ENCODE results near the gene LRRC8D.
A peak's percentile ranks its signal among the peaks of the same experiment; 100 is the strongest.

LRRC8D gene

DNA sequence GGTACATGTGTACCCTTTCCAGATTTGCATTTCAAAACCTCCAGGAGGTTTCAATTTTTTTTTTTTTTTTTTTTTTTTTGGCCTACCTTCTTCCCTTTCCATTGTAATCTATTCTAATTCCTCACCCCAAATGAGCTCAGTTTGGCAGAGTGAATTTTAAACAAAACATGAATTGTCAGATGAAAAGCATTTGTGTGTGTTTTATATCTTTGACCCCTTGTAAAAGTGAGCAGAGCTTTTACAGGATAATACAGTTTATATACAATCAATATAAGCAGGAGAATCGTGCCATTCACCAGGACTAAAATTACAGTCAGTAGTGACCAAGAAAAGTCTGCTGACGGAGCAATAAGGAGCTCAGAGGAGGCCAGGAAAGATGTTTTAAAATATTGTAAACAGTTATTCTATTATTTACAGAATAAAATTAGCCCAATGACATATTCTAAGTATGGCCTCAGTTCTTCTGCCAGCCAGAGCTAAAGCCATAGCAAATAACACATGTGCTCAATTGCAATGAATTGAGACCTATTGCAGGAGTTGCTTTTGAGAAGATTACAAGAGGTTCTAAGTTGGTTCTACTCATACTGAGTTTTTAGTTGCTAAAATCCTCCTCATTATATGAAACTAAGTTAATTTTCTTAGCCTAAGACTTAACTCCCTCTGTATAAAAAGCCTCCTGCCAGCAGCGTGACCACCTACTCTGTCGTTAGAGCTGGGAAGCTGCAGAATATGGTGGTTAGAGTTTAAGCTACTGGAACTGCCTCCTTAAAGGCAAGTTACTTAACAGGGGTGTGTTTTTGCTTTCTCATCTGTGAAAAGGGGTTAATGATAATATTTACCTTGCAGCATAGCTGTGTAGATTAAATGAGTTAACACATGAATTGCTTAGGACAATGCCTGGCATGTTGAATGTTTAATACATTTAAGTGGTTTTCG is 123.3 kb downstream of the LRRC8D start:
- DNase-seq, result no peak

DNA sequence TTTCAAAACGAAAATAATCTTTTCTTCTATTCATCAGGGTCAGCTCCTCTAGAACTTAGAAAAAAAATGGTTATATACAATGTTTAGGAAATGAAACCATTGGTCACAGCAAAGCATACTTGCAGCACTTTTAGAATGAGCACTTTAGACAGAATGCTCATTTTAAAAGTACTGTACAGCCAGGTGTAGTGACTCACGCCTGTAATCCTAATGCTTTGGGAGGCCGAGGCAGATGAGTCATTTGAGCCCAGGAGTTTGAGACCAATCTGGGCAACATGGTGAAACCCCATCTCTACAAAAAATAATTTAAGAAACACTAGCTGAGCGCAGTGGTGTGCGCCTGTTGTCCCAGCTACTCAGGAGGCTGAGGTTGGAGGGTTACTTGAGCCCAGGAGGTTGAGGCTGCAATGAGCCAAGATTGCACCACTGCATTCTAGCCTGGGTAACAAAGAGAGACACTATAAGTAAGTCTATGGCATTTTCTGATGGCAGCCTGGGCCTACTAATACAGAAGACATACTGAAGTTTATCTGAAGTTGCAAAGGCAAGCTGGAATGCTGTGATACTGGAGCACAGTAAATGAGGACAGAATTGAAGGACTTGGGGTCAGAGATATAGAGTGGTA is 125.1 kb downstream of the LRRC8D start:
- DNase-seq, result no peak

DNA sequence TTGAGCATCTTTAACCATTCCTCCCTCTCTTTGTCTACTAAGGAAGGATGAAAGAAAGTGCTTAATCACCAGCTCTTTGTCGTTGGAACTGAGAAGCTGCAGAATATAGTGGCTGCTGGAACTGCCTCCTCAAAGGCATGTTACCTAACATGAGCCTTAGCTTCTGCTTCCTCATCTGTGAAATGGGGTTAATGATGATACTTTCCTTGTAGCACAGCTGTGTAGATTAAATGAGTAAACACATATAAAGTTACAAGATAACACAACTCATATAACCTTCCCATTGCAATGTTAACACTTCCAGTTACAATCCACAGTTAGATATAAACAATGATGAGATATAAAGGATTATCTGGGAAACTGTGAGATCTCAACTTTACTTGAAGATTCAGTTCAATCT is 125.7 kb downstream of the LRRC8D start:
- no peak for DNase-seq

DNA sequence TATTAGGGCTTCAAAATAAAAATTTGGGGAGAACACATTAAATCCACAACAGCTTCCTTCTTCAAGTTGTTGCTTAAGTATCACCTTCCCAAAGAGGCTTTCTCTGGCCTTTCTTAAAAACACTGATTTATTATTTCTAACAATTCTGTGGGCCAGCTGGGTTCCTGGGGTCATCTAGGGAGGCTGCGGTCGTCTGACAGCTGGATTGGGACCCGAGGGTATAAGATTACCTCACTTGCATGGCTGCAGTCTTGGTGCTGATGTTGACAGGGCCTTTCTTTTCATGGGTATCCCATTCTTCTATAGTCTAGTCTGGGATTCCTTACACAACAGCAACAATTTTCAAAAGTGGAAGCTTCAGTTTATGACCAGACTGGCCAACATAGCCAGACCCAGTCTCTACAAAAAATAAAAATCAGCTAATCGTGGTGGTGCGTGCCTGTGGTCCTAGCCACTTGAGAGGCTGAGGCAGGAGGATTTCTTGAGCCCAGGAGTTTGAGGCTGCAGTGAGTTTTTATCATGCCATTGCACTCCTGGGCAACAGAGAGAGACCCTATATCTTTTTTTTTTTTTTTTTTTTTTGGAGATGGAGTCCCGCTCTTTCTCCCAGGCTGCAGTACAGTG is 128.0 kb downstream of the LRRC8D start:
- DNase-seq, result no peak

DNA sequence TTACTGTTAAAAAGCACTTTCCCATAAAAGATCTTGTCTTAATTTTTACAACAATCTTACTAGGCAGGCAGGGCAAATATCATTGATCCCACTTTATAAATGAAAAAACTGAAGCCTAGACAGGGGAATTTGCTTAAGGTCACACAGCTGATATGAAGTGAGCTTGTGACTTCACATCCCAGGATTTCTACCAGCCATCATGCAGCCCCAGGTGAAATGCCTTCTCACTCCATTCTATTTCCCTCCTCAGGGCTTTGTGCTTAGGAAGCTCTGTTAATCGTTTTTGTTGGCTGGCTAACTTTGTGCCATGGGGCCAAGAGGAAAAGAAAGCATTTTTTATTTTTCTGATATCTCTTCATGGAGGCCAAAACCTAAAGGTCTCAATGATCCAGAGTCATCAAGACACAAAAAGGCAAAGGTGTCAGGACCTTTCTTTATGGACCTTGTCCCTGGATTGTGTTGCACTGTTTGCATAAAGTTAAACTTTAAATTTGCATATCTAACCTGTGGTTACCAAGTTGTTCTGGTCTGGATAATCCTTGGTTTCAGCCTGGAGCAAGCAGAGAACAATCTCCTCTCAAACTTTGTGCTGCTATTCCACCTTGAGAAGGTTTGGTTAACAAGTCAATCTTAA is 129.3 kb downstream of the LRRC8D start:
- DNase-seq, result no peak

DNA sequence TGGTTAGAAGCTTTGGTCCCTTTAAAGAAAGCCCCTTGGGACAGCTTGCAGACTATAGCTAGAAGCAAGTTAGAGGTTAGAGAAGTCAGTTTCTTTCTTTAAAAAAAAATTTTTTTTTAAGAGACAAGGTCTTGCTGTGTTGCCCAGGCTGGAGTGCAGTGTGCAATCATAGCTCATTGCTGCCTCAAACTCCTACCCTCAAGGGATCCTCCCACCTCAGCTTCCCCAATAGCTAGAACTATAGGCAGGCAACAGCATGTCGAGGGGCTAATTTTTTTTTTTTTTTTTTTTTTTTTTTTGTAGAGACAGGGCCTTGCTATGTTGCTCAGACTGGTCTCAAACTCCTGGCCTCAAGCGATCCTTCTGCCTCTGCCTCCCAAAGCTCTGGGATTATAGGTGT is 129.9 kb downstream of the LRRC8D start:
- DNase-seq, result no peak

DNA sequence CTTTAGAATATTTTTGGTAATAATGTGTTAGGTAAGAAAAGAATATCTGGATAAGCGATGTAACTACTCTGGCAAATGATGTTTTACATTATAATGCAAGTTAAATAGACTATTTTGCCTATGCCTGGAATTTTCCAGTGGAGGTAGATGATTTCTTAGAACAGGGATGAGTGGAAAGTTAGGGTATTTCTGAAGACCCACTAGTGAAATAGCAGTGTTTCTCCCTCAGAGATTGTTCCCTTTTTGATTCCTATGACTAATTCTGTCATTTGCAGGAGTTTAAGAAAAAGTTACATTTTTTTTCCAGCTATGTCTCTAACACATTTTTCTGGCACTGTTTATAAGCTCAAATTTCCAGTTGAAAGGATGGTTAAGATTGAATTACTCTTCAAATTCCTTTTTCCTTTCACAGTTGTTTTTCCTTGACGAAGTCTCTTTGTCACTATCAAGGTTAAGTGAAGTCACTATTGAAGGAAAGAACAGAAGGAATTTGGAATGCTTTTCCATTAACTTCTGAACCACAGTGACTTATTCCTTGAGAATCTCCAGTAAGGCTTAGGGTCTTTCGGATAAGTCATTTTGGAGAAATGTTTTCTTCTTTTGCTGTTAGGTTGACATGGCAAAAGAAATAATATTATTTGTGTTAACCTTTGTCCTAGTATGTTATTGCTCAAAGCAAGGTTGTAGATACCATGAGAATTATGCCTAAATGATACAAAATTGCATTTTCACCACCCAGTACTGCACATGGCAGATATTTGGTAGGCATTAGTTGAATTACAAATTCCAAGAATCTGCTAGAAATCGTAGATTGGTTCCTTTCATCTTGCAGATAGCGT is 131.2 kb downstream of the LRRC8D start:
- no peak for DNase-seq

DNA sequence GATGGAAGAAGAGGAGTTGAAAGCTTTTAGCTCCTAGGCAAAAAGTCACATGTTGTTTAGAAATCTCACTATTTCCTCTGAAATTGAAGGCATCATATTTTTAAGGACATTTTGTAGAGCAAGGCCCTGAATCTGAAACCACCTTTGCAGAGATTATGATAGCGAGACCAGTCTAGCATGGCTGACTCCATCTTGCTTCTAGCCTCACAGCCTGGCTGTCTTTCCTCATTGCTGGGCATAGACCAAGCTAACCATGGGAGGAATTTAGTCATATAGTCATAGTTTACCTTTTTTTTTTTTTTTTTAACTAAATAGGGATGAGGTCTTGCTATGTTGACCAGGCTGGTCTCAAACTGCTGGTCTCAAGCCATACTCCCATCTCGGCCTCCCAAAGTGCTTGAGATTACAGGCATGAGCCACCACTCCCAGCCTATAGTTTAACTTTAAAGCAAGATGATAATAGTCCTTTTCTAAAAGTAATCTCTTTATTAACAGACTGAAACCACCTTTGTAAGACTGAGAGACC is 131.8 kb downstream of the LRRC8D start:
- no peak for DNase-seq

DNA sequence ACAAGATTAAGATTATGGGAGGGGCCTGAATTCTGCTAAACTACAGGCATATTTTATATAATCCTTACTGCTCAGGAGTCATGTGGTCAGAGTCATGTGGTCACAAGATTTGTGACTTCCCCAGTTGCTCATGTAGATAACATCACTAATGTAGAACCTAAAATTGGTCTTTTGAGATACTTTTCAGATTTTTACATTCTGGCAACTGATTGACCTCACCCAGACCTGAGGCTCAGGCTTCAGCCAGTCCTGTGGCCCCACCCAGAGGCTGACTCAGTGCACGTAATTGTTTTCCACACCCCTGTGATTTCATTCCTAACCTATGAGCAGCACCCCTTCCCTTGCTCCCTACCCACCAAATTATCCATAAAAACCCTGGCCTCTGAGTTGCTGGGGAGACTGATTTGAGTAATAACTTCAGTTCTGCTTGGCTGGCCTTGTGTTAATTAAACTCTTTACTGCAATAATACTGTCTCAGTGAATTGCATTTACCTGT is 132.3 kb downstream of the LRRC8D start:
- DNase-seq, result peak; percentile 24 to 40

DNA sequence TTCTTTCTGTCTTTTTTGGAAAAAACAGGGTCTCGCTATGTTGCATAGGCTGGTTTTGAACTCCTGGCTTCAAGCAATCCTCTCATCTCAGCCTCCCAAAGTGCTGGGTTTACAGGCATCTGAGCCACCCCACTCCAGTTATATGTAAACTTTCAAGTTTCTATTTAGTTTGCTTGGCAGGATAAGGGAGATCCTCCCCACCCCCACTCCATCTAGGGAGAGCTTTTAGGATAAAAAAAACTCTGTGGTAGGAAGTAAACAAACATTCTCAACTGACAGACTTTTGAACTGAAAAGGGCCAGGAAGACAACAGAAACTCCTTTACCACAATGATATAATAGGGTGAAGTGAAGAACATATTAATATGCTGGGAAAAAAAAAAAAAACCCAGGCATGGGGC is 133.1 kb downstream of the LRRC8D start:
- DNase-seq, result no peak

DNA sequence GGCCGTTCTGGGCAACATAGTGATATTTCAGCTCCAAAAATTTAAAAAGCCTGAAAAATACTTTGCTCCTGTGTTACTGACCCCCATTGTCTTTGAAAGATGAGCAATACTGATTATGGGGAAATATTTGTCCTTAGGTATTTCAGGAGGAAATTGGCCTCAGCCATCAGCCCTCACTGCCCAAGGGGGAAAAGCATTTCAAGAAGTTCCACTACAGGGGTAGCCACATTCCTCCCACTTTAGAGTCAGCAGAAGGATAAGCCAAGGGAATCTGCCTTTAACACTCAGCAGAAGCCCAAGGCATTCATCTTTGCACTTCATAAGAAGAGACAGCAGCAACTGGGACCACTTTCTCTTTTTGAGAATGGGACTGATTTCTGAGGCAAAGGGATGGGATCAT is 133.6 kb downstream of the LRRC8D start:
- no peak for DNase-seq

DNA sequence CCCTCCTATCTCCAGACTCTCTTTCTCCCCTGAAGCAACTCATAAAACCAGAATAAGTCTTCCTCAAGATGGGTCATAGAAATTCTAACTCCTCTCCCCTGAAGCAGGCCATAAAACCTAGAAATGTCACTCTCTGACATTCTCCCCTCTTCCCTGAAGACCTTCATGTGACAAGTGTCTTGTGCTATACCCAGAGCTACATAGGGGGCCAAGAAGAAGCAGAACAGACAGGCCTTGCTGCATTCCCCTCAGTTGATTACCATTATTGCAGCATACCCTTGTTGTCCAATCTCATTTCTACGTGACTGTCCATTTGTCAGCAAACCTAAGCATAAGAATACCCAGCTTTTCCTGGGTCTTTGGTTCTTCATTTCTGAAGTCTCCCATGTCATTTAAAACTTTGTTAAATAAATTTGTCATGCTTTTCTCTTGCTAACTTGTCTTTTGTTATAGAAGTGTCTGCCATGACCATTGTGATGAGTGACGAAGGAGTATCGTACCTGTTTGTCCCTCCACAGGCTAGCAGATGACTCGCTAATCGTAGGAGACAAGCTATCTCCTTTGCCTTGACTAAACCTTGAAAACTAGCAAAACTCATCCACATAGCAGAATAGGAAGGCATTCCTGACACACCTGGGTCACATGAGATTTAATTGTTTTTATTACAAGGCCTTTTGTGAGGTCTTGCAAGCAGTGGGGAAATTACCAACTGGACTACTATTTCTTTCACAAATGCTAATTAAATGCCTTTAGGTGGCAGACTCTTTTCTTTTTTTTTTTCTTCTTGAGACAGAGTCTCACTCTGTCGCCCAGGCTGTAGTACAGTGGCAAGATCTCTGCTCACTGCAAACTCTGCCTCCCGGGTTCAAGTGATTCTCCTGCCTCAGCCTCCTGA is 134.7 kb downstream of the LRRC8D start:
- no peak for DNase-seq

DNA sequence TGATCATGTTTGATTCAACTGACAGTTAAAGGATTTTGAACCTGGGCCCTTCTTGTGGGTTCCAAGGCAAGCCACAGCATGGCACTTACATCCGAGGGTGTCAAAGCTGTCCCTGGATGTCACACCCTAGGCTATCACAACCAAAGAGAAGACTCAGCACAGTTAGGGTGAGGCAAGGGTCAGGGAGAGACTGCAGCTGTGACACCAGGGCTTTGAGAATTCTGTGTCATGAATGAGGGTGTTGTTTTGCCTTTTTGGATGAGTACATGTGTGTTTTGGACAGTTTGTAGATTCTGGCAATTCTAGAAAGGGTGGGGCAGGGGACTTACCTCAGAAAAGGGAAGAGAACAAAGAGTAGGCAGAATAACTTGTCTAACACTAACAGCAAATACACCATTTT is 136.3 kb downstream of the LRRC8D start:
- DNase-seq, result no peak

DNA sequence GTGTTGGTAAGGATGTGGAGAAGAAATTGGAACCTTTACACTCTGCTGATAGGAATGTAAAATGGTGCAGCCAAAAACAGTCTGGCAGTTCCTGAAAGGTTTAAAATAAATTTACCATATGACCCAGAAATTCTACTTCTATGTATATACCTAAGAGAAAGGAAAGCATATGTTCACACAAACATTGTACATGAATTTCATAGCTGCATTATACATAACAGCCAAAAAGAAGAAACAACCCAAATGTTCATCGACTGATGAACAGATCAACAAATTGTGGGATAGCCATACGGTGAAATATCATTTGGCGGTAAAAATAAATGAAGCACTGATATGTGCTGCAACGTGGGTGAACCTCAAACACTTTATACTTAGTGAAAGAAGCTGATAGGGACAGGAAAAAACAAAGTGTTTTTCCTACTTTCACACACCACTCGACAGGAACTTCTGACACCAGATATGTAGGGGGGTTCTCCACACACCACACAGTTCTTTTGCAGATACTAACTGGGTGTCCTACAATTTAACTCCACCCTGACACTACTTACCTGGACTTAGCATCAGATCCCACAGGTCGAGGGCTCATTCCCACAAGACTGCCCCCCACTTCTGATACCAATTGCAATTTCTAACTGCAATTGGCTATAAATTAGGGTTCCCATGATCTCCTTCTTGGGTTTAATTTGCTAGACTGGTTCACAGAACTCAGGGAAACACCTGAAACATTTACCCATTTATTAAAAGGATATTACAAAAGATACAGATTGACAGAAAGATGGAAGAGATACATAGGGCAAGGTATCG is 138.2 kb downstream of the LRRC8D start:
- DNase-seq, result no peak

DNA sequence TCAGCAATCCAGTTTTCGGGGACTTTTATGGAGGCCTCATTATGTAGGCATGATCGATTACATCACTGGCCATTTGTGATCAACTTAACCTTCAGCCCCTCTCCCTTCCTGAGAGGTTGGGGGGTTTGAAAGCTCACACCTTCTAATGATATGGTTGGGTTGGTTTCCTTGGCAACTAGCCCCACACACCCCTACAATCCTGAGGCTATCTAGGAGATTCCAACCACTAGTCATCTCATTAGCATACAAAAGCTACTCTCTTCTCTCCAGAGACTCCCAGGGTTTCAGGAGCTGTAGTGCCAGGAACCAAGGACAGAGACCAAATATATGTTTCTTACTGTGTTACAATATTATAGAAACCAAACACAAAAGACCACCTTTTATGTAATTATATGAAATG is 138.9 kb downstream of the LRRC8D start:
- DNase-seq, result no peak

DNA sequence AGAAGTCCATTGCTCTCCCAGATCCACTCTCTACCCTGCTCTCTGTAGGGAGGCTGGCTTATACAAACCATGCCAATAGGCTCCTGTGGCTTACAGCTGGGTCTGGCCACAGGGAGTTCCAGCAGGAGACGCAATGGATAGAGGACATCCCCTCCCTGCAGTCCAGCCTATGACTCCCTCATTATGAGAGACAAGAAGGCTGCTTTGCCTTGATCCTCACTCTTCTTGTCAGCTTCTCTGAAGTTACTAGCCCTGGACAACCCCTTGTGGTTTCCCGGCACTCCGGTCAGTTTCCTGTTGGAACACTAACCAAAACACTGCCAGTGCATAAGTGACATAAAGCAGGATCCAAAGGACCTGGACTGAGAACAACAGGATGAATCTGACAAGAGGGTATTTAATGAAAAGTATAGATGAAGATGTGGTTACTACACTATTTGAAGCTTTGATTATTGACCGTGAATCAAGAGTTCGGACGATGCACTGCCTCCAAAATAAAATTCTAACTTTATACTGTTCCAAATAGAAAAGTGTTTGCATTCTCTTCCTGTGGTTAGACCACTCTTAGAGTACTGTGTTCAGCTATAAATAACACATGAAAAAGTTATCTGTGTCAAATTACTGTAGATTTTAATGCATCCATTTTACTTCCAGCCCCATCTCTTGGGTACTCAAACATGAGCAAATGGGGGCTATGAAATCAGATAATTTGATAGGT is 141.4 kb downstream of the LRRC8D start:
- DNase-seq, result no peak

DNA sequence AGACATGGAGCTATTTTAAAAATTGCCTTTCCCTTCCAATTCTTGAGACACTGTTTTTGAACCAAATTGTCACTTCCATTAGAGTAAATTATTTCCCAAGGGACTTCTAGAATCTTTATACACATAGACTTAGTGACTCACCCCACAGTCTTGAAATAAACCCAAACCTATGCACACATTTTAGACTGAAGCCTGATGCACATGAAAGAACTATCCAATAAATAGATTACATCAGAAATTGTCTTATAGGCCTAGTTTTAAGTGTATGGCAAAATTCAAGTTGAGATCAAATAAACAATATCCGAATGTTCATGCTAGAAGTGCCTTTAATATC is 141.9 kb downstream of the LRRC8D start:
- no peak for DNase-seq

DNA sequence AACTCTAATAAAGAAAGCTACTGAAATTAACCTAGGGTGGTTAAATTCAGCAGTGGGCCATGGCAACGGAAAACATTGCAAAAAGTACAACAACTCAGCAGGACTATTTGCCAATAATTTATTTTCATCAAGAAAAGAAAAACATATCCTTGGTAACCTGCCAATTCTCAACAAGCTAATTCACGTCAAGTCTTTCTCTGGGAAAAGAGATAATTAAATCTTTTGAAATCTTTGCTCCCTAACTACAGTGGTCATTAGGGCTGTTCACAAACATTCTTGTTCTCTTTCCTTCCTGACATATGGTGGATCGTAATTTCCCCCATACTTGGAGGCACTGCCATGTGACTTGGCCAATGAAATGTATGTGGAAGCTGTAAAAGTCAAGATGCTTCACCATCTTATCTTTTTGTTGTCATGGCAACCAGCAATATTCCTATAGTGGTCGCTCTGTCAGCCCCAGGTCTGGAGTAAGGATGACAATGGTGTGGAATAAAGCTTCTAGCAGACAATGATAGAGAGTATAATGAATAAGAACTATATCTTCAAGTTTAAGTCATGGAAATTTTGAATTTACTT is 144.4 kb downstream of the LRRC8D start:
- DNase-seq, result no peak

DNA sequence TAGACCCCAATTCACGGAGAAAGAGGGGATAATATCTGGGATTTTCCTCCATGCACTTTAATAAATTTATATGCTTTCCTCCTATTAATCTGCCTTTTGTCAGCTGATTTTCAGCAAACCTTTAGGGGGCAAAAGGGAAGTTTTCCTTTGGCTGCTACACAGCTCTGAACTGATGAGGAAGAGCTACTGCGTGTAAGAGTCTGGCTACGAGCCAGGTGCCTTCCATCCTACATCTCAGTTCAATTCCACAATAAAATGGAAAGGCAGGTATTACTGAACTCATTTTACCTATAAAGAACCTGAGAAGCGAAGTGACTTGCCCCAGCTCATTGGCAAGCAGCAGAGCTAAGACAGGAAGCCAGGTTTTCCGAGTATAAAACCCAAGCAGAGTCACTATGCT is 145.8 kb downstream of the LRRC8D start:
- no peak for DNase-seq
